PC-9 (cell line): Measurements from ENCODE around the gene FLOT1. TPM values are rescaled to one million over a fixed set of nuclear protein-coding genes. Genes with fewer than 3 reads are reported as not detected.

Source experiments
- Bru-seq: library from RNA; stranded (reverse); fragments of 400-500 nt; gene quantifications from one replicate; lab custom pipeline; 2021; lab: Mats Ljungman, UMichigan
- BruChase-seq, 2 experiments: library from RNA; stranded (reverse); fragments of 400-500 nt; gene quantifications; one replicate each; lab custom pipeline; 2021; lab: Mats Ljungman, UMichigan
- BruUV-seq: library from RNA; stranded (reverse); fragments of 400-500 nt; replicated peaks from 2 replicates; lab custom pipeline; 2021; lab: Mats Ljungman, UMichigan
- CTCF ChIA-PET: fragments of 300-600 bp; sonication (Branson Sonifier 250); formaldehyde crosslinking; loops from one replicate; lab custom pipeline; 2022; ENCODE audit warnings: antibody characterized with exemption; lab: Charles Lee
- POLR2A ChIA-PET: fragments of 300-600 bp; sonication (Branson Sonifier 250); formaldehyde crosslinking; loops from one replicate; lab custom pipeline; 2022; ENCODE audit warnings: antibody characterized with exemption; ENCODE audit not compliant: unreplicated experiment; lab: Charles Lee
- DNase-seq, 2 experiments: peaks; one replicate each; pipeline versions ENCODE4 v3.0.0 to v3.0.0-alpha.2; 2015 to 2022; ENCODE audit warnings: mixed read lengths in 1 of 2
- H2AFZ ChIP-seq: fragments of 200-600 bp; sonication (generic); 2 replicates; pipeline ENCODE4 v1.8.1; 2017; ENCODE audit warnings: antibody characterized with exemption
- H3F3A ChIP-seq: fragments of 200-600 bp; sonication (generic); 2 replicates; pipeline ENCODE4 v1.8.1; 2017; ENCODE audit warnings: antibody characterized with exemption, mild to moderate bottlenecking, low read depth; ENCODE audit not compliant: insufficient read depth
- H3K27ac ChIP-seq: fragments of 200-600 bp; sonication (generic); 2 replicates; pipeline ENCODE4 v1.6.1; 2016; ENCODE audit warnings: mixed run types
- H3K27me3 ChIP-seq: fragments of 200-600 bp; sonication (generic); 2 replicates; pipeline ENCODE4 v1.6.1; 2016; ENCODE audit warnings: low read depth, mixed run types; ENCODE audit not compliant: insufficient read depth
- H3K36me3 ChIP-seq: fragments of 200-600 bp; sonication (generic); 2 replicates; pipeline ENCODE4 v1.6.1; 2016; ENCODE audit warnings: low read depth, mixed run types
- H3K4me1 ChIP-seq: fragments of 200-600 bp; sonication (generic); replicated peaks from 2 replicates; pipeline ENCODE4 v1.6.1; 2016; ENCODE audit warnings: mixed run types; ENCODE audit not compliant: insufficient read depth
- H3K4me2 ChIP-seq: fragments of 200-600 bp; sonication (generic); 2 replicates; pipeline ENCODE4 v1.6.1; 2017; ENCODE audit warnings: mixed run types
- H3K4me3 ChIP-seq: fragments of 200-600 bp; sonication (generic); 2 replicates; pipeline ENCODE4 v1.6.1; 2016; ENCODE audit warnings: mixed run types
- H3K79me2 ChIP-seq: fragments of 200-600 bp; sonication (generic); 2 replicates; pipeline ENCODE4 v1.6.1; 2017; ENCODE audit warnings: low read depth, mixed run types
- H3K9me2 ChIP-seq: fragments of 200-600 bp; sonication (generic); 2 replicates; pipeline ENCODE4 v1.8.1; 2017; ENCODE audit warnings: mild to moderate bottlenecking; ENCODE audit not compliant: insufficient read depth
- H3K9me3 ChIP-seq: fragments of 200-600 bp; sonication (generic); 2 replicates; pipeline ENCODE4 v1.8.1; 2016; ENCODE audit warnings: low read depth; ENCODE audit not compliant: insufficient read depth
- H4K20me1 ChIP-seq: fragments of 200-600 bp; sonication (generic); 2 replicates; pipeline ENCODE4 v1.8.1; 2017; ENCODE audit not compliant: insufficient read depth
- EZH2 ChIP-seq: fragments of 200-600 bp; sonication (generic); IDR thresholded peaks from 2 replicates; pipeline ENCODE4 v1.8.0; 2017; ENCODE audit warnings: antibody characterized with exemption, low read depth
- intact Hi-C: fragments of 100-400 bp; cut with micrococcal nuclease; formaldehyde crosslinking; loops from one replicate; pipeline ENCODE4 v1.10.0; 2022; ENCODE audit not compliant: unreplicated experiment
- long read RNA-seq: library from polyadenylated mRNA; stranded (forward); transcript quantifications from one replicate; pipeline ENCODE4 v2.0.0, GENCODE V29; 2022
- total RNA-seq: library from RNA; stranded (reverse); gene quantifications from 2 replicates; pipeline ENCODE4 v1.2.3, GENCODE V29; 2021
- TF ChIP-seq, protein P1 (sequence below): fragments of 200-600 bp; sonication (generic); conservative IDR thresholded peaks from 2 replicates; pipeline ENCODE4 v1.6.1; 2017; ENCODE audit warnings: mixed run types, antibody characterized with exemption, mild to moderate bottlenecking, moderate library complexity

Gene FLOT1
- total RNA-seq (225 and 234 TPM in 2 replicates), Bru-seq, nascent RNA (percentile 94 among the genes with signal in this experiment), BruChase-seq, experiment 1, labeled RNA remaining after a 2-hour chase (percentile 92 among the genes with signal in this experiment), BruChase-seq, experiment 2, labeled RNA remaining after a 6-hour chase (percentile 93 among the genes with signal in this experiment)
- long read RNA-seq, transcript FLOT1-201 (13 exons, 1,912 nt) = major isoform, 482 of 959 reads
- long read RNA-seq, partial matches to known transcripts = 327 of 959 reads
- long read RNA-seq, other reads (novel, unspliced or antisense) = 148 of 959 reads

GRCh38 chr6:30742316-30743098 lies at the start of gene FLOT1:
FLOT1 (minus strand) TSS chr6:30742687; CDS start chr6:30742189, 498 bp downstream.
- CTCF ChIA-PET = interaction anchor here (0.7 to 1.3 kb wide), 2 partner anchors 12 to 77 kb away, joined by 3 to 5 read pairs; no protein-coding TSS in a partner anchor
- Histone ChIP-seq H4K20me1 (no peaks in the 10 kb centered on the region; the same call in 1 of the 2 replicates), H3K9me3 (no peaks in the 10 kb centered on the region), H3K36me3 (peaks cover 40% of the 10 kb centered on the region), H3K79me2 (peaks cover 77% of the 10 kb centered on the region), H3K4me2 (peak within 1 kb of the TSS; percentile 98), H2AFZ (peak within 1 kb of the TSS; percentile 66), H3K9me2 (no peaks in the 10 kb centered on the region), H3F3A (peaks cover 45% of the 10 kb centered on the region), H3K4me1 (peaks cover 59% of the 10 kb centered on the region), H3K4me3 (peak within 1 kb of the TSS; percentile 86), H3K27ac (peak within 1 kb of the TSS; percentile 93), H3K27me3 (no peaks in the 10 kb centered on the region)
- DNase-seq = peak; percentile 94 to 100
- no TSS peak for BruUV-seq
- TF ChIP-seq, protein P1, sequence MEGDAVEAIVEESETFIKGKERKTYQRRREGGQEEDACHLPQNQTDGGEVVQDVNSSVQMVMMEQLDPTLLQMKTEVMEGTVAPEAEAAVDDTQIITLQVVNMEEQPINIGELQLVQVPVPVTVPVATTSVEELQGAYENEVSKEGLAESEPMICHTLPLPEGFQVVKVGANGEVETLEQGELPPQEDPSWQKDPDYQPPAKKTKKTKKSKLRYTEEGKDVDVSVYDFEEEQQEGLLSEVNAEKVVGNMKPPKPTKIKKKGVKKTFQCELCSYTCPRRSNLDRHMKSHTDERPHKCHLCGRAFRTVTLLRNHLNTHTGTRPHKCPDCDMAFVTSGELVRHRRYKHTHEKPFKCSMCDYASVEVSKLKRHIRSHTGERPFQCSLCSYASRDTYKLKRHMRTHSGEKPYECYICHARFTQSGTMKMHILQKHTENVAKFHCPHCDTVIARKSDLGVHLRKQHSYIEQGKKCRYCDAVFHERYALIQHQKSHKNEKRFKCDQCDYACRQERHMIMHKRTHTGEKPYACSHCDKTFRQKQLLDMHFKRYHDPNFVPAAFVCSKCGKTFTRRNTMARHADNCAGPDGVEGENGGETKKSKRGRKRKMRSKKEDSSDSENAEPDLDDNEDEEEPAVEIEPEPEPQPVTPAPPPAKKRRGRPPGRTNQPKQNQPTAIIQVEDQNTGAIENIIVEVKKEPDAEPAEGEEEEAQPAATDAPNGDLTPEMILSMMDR = no peak
- no peak for TF ChIP-seq EZH2
- intact Hi-C loops = loop anchor here (1.0 to 5.0 kb wide), 7 partner anchors 10 to 330 kb away; partner anchors contain the start of genes DDR1 and TUBB
- POLR2A ChIA-PET = interaction anchor here (0.5 to 0.9 kb wide), 8 partner anchors 10 to 347 kb away, joined by 3 to 31 read pairs (median 4); no protein-coding TSS in a partner anchor

DNA sequence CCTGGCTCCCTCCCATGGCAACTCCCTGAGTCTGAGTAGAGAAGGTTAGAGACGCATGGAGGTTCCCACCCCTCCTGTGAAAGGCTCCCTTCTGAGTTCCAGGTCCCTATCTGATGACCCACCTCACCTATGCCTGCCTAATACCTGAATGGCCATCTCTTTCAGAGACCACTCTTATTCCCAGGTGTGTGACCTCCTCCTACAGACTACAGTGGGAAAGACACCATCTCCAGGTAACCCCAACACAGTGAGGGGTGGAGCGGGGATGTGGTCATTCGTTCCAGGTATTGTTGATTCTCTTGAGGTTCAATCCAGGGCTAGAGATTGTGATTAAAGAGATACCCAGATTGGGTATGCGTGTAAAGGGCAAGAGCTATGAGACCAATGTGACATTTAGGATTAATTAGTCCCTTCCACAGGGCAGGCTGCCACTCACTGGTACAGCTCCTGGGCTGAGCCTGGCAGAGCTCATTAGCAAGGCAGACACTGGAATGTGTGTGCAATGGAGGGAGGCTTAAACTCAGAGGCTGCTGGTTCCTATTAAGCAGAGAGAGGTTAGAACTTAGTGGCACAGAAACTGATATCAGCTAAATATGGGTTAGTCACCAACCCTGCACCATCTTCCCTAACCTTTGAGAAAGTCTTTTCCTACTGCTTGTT lies 48.4 kb upstream of the FLOT1 start:
- no peaks in the 10 kb centered on the region for H3K9me2 ChIP-seq

More for the DNA sequence above, 48.4 kb upstream of the FLOT1 start:
- POLR2A ChIA-PET = no interaction called here
- Histone ChIP-seq H3K4me1 (no peaks in the 10 kb centered on the region), H2AFZ (no peak overlapping the region), H4K20me1 (no peaks in the 10 kb centered on the region), H3K36me3 (no peaks in the 10 kb centered on the region), H3K27me3 (no peaks in the 10 kb centered on the region), H3F3A (0 out of 2 replicates have a peak, but pooled peaks cover 6% of the 10 kb centered on the region), H3K4me3 (no peak overlapping the region), H3K79me2 (no peaks in the 10 kb centered on the region), H3K9me3 (no peaks in the 10 kb centered on the region), H3K27ac (no peak overlapping the region), H3K4me2 (no peak overlapping the region)
- no peak for DNase-seq
- no TSS peak for BruUV-seq
- CTCF ChIA-PET = no interaction called here
- intact Hi-C loops = no loop called here
- no peak for TF ChIP-seq EZH2
- TF ChIP-seq, protein P1 = no peak
